Gastroesophageal sphincter (tissue), 4 donors: ENCODE data around the gene OR10A2. TPM values are rescaled to one million over a fixed set of nuclear protein-coding genes. Genes with fewer than 3 reads are reported as not detected.

ENCODE experiments used
- ATAC-seq: fragments of 150-250 bp; one replicate; pipeline ENCODE4 v1.9.1; 2016; ENCODE audit warnings: mild to moderate bottlenecking, moderate library complexity
- H3K27ac ChIP-seq, 4 donors: fragments of 200-600 bp; sonication (generic) in 3 of 4; 1 replicate in 3 of 4; 2 replicates in 1 of 4; pipeline ENCODE4 v1.5.1; 2016 to 2019
- H3K27me3 ChIP-seq: fragments of 200-600 bp; sonication (generic); one replicate; pipeline ENCODE4 v1.5.1; 2019
- H3K36me3 ChIP-seq, 2 donors: fragments of 200-600 bp; sonication (generic); one replicate each; pipeline ENCODE4 v1.5.1; 2019; ENCODE audit warnings: control low read depth in 1 of 2
- H3K4me1 ChIP-seq, 3 donors: fragments of 200-600 bp; sonication (generic); 1 replicate in 2 of 3; 2 replicates in 1 of 3; pipeline ENCODE4 v1.5.1; 2016 to 2019; ENCODE audit warnings: control low read depth in 2 of 3
- H3K4me3 ChIP-seq, 2 donors: fragments of 200-600 bp; sonication (generic); one replicate each; pipeline ENCODE4 v1.5.1; 2019; ENCODE audit warnings: mild to moderate bottlenecking in 1 of 2, moderate library complexity in 1 of 2
- H3K9me3 ChIP-seq, 3 donors: fragments of 200-600 bp; sonication (generic); one replicate each; pipeline ENCODE4 v1.5.1; 2017 to 2019; ENCODE audit warnings: control low read depth in 2 of 3
- CTCF ChIP-seq, 4 experiments: fragments of 200-600 bp in 2 of 4; fragments of 450-650 bp in 2 of 4; sonication (generic) in 1 of 4; IDR thresholded peaks; one replicate each; pipeline ENCODE4 v1.5.1; 2017 to 2019; ENCODE audit warnings: antibody characterized with exemption in 4 of 4, mild to moderate bottlenecking in 2 of 4, moderate library complexity in 2 of 4
- EP300 ChIP-seq: sonication (generic); formaldehyde crosslinking; IDR thresholded peaks from one replicate; pipeline ENCODE4 v1.6.1; 2017; ENCODE audit warnings: antibody characterized with exemption, mild to moderate bottlenecking
- POLR2A ChIP-seq, 2 donors: fragments of 450-650 bp; IDR thresholded peaks; one replicate each; pipeline ENCODE4 v1.6.1; 2017; ENCODE audit warnings: antibody characterized with exemption in 2 of 2, mild to moderate bottlenecking in 2 of 2, moderate library complexity in 1 of 2
- POLR2AphosphoS5 ChIP-seq: sonication (generic); formaldehyde crosslinking; IDR thresholded peaks from one replicate; pipeline ENCODE4 v1.6.1; 2017; ENCODE audit warnings: antibody characterized with exemption
- WGBS, 2 donors: methylation state at CpG; one replicate each; pipeline ENCODE4 v1.1.5; 2018; ENCODE audit warnings: low coverage in 1 of 2; 5-methylcytosine and 5-hydroxymethylcytosine counted together
- total RNA-seq, 4 donors: library from RNA; depleted of rRNA; stranded (reverse); fragments of >200 nt; gene quantifications; one replicate each; pipeline ENCODE4 v1.1.0, GENCODE V29; 2016

The OR10A2 gene
- total RNA-seq, 4 donors from 2014 or later: 0.12 TPM; not detected in 3

DNA sequence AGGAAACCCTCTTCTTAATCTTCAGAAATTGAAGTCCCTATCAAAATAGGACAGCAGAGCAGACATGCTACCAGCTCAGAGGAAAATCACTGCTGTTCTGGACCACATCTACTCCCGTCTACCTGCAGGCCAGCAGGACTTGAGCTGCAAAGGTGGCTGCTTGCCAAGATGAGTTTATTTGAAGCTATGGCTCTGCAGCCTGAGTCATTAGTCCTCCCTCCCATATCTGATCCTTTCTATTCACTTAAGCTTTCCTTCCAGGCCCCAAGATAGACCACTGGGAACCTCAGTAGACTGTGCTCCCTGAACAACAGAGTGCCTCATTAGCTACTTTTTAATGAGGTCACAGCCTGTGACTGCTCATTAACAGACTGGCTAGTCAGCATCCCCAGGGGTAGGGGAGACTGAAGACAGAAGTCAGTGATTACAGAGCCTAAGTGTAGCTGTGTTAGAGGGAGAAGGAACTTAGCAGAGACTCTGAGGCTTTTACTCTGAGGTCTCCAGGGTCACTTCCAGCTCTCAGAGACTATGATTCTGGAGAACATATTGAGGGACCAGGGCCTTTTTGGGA lies 6.8 kb upstream of the OR10A2 start:
- TF ChIP-seq POLR2AphosphoS5: no peak
- TF ChIP-seq EP300: no peak
- no peak for TF ChIP-seq POLR2A (IDR thresholded peaks at IDR 0.05)
- no peak for TF ChIP-seq CTCF (IDR thresholded peaks at IDR 0.05)
- WGBS, 2 donors: 10 to 40% methylated on average over 1 of the region's 1 CpG
- Histone ChIP-seq H3K9me3 (peaks cover 0 to 13% (median 0%) of the 10 kb centered on the region in 3 donors), H3K27ac (no peak overlapping the region), H3K27me3 (no peaks in the 10 kb centered on the region), H3K4me1 (no peaks in the 10 kb centered on the region), H3K36me3 (no peaks in the 10 kb centered on the region), H3K4me3 (no peak overlapping the region)
- no peak for ATAC-seq

DNA sequence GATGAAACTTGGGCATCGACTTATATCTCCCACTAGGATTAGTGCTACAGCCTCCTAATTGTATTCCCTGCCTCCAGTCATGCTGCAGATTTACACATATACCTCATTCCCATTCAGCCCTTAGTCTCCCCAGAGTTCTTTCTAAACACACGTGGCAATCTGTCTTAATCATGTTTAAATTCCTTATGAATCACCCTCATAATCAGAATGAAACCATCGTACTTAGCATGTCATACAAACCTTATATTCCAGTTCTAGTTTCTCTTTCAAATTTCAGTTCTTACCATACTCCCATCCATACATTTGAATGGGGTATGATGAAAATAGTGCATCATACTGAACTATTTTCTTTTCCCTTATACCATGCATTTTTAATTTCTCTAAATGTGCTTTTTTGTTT lies 6.0 kb upstream of the OR10A2 start:
- Histone ChIP-seq H3K9me3 (peaks cover 0 to 13% (median 0%) of the 10 kb centered on the region in 3 donors), H3K27ac (no peak overlapping the region), H3K27me3 (no peaks in the 10 kb centered on the region), H3K4me1 (no peaks in the 10 kb centered on the region), H3K4me3 (no peak overlapping the region), H3K36me3 (no peaks in the 10 kb centered on the region)
- ATAC-seq: no peak
- WGBS, 2 donors: 63 to 75% methylated on average over 3 of the region's 3 CpGs
- TF ChIP-seq POLR2AphosphoS5 (no peak), EP300 (no peak), POLR2A (IDR thresholded peaks at IDR 0.05) (no peak), CTCF (IDR thresholded peaks at IDR 0.05) (no peak)

DNA sequence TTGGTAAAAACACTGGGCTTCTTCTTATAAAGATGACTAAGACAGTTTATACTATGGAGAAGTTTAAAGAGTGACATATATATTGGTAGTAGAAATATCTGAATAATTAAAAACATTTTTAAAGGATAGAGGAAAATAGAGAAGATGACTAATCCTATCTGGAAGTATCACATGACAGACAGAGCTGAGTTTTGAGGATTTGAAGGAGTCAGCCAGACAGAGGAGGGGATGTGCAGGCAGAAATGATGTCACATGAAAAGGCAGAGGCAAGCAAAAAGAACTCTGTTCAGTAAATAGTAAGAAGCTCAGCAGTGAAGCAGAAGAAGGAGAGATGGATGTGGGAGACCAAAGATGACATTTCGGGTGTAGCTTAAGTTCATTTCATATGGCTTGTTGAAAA lies 1.6 kb downstream of the OR10A2 start:
- no peaks in the 10 kb centered on the region for H3K9me3 ChIP-seq
- no peaks in the 10 kb centered on the region for H3K36me3 ChIP-seq
- TF ChIP-seq POLR2A (IDR thresholded peaks at IDR 0.05) (no peak), CTCF (IDR thresholded peaks at IDR 0.05) (no peak), POLR2AphosphoS5 (no peak), EP300 (no peak)
- no peak overlapping the region for H3K4me3 ChIP-seq
- WGBS, 2 donors: 85 to 86% methylated on average over 1 of the region's 1 CpG
- no peak for ATAC-seq
- no peaks in the 10 kb centered on the region for H3K4me1 ChIP-seq
- H3K27me3 ChIP-seq: no peaks in the 10 kb centered on the region
- no peak overlapping the region for H3K27ac ChIP-seq

DNA sequence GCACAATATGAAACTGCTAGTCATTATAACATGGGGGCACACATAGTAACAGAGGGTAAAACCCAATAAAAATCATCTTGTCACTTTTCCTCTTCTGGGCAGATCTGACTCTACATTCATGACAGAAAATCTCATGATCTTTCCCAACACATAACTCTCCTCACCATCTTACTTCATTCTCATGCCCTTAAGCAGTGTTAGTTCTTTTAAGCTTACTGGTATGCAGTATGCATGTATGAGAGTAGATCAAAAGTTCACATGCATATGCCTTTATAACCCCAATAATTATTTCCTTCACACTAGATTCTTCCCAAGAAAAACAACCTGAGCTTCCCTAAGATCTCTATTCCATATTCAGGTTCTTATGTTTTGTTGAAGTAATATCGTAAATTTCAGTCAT lies 8.4 kb downstream of the OR10A2 start:
- 87 to 100% methylated on average over 1 of the region's 1 CpG for WGBS, 2 donors
- Histone ChIP-seq H3K9me3 (no peaks in the 10 kb centered on the region), H3K4me3 (no peak overlapping the region), H3K27me3 (no peaks in the 10 kb centered on the region), H3K36me3 (no peaks in the 10 kb centered on the region), H3K4me1 (no peaks in the 10 kb centered on the region), H3K27ac (no peak overlapping the region)
- no peak for ATAC-seq
- no peak for TF ChIP-seq EP300
- no peak for TF ChIP-seq CTCF (IDR thresholded peaks at IDR 0.05)
- no peak for TF ChIP-seq POLR2AphosphoS5
- no peak for TF ChIP-seq POLR2A (IDR thresholded peaks at IDR 0.05)

DNA sequence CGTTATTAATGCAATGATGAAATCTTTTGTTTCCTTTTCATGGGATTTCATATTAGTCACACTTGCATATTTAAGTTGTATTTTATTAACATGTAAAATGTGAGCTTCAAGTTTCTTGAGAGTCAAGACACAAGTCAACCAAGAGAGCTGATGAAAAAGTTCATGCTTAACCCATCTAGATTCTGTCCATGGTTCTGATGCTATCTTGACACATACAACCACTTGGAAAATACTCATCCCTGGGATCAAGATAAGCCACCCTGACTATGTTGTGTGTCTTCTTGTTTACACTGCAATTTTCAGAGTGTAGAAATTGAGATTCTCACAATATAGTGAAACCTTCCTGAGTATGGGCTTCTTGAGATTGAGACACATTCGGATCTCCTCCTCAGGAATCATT lies 12.9 kb downstream of the OR10A2 start:
- no peak for TF ChIP-seq POLR2AphosphoS5
- no peak for TF ChIP-seq EP300
- no peak for TF ChIP-seq POLR2A (IDR thresholded peaks at IDR 0.05)
- no peak for TF ChIP-seq CTCF (IDR thresholded peaks at IDR 0.05)
- Histone ChIP-seq H3K27ac (no peak overlapping the region), H3K4me1 (no peaks in the 10 kb centered on the region), H3K36me3 (no peaks in the 10 kb centered on the region), H3K4me3 (no peak overlapping the region), H3K27me3 (no peaks in the 10 kb centered on the region), H3K9me3 (peaks cover 0 to 5% (median 0%) of the 10 kb centered on the region in 3 donors)
- WGBS, 2 donors: 86 to 92% methylated on average over 2 of the region's 2 CpGs
- no peak for ATAC-seq
